ENCODE measurements around the gene TMEM8B. TPM values are rescaled to one million over a fixed set of nuclear protein-coding genes. Genes with fewer than 3 reads are reported as not detected.
"Not testable (repeated sequence)": the region's sequence is repeated elsewhere in the genome, so short reads cannot be mapped to it uniquely, and the experiment has no call there.

The TMEM8B gene
- total RNA-seq, 4 donors from 2014 or later: 2.2 to 8.4 (median 5.4) TPM

DNA sequence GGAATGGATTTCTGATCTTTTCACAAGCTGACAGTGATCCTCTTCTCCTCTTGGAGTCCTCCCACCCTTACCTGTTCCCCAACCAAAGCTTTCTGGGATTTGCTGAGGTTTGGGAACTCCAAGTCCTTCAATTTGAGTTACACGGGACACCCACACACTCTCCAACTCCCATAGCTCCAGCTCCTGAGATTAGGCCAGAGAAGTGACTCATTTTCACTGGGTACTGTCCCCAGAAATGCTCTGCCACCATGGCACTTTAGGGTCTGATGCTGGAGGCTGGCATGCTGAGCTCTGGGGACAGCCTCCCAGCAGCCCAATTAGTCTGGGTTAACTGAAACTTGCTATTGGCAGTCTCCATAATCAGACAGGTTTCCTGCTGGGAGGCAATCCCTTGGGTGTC lies 63.0 kb downstream of the TMEM8B start:
- TF ChIP-seq POLR2A (IDR thresholded peaks at IDR 0.05): no peak
- TF ChIP-seq, protein P1, sequence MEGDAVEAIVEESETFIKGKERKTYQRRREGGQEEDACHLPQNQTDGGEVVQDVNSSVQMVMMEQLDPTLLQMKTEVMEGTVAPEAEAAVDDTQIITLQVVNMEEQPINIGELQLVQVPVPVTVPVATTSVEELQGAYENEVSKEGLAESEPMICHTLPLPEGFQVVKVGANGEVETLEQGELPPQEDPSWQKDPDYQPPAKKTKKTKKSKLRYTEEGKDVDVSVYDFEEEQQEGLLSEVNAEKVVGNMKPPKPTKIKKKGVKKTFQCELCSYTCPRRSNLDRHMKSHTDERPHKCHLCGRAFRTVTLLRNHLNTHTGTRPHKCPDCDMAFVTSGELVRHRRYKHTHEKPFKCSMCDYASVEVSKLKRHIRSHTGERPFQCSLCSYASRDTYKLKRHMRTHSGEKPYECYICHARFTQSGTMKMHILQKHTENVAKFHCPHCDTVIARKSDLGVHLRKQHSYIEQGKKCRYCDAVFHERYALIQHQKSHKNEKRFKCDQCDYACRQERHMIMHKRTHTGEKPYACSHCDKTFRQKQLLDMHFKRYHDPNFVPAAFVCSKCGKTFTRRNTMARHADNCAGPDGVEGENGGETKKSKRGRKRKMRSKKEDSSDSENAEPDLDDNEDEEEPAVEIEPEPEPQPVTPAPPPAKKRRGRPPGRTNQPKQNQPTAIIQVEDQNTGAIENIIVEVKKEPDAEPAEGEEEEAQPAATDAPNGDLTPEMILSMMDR (IDR thresholded peaks at IDR 0.05): no peak
- DNase-seq (ENCODE audit: low spot score in 2 of 2): no peak
- no peak overlapping the region for H3K4me3 ChIP-seq (ENCODE audit: low read depth, poor library complexity, severe bottlenecking)
- 87 to 93% methylated on average over 1 of the region's 1 CpG for WGBS, 2 donors
- intact Hi-C loops (cut with DNase I; ENCODE audit: low total_unique reads): no loop called here

DNA sequence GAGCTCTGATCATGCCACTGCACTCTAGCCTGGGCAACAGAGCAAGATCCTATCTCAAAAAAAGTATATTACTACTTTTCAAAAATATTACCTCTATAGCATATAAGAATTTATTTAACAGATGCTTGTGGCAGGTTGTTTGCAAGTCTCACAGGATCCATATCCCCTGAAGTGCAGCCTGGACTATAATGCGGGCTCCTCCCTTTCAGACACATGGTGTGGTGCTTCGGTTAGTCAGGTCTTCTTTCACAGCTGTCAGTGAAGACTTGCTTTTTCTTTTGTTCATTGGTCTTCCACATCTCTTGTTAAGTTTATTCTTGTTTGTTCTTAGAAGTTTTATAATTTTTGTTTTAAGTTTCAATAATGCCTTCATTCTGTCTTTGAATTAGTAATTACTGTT lies 67.5 kb downstream of the TMEM8B start:
- no peak overlapping the region for H3K4me3 ChIP-seq (ENCODE audit: low read depth, poor library complexity, severe bottlenecking)
- DNase-seq (ENCODE audit: low spot score in 2 of 2): no peak
- 95 to 98% methylated on average over 2 of the region's 2 CpGs for WGBS, 2 donors
- no peak for TF ChIP-seq POLR2A (IDR thresholded peaks at IDR 0.05)
- TF ChIP-seq, protein P1 (IDR thresholded peaks at IDR 0.05): no peak
- intact Hi-C loops (cut with DNase I; ENCODE audit: low total_unique reads): no loop called here

DNA sequence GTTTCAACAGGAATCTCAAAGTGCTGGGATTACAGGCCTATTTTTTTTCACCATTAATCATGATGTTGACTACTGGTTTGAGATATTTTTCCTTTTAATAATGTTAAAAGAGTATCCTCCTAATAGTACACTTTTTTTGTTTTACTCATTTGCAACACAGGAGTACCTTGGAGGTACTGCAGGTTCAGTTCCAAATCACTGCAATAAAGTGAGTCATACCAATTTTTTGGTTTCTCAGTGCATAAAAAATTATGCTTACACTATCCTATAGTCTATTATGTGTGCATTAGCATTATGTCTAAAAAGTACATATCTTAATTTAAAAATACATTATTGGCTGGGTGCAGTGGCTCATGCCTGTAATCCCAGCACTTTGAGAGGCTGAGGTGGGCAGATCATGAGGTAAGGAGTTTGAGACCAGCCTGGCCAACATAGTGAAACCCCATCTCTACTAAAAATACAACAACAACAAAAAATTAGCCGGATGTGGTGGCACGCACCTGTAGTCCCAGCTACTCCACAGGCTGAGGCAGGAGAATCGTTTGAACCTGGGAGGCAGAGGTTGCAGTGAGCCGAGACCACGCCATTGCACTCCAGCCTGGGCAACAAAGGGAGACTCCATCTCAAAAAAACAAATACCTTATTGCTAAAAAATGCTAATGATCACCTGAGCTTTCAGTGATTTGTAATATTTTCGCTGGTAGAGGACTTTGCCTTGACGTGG lies 68.5 kb downstream of the TMEM8B start:
- intact Hi-C loops (cut with DNase I; ENCODE audit: low total_unique reads); H3K4me3 ChIP-seq (ENCODE audit: low read depth, poor library complexity, severe bottlenecking); DNase-seq (ENCODE audit: low spot score in 2 of 2): not testable (repeated sequence)
- 94 to 96% methylated on average over 7 of the region's 7 CpGs for WGBS, 2 donors

DNA sequence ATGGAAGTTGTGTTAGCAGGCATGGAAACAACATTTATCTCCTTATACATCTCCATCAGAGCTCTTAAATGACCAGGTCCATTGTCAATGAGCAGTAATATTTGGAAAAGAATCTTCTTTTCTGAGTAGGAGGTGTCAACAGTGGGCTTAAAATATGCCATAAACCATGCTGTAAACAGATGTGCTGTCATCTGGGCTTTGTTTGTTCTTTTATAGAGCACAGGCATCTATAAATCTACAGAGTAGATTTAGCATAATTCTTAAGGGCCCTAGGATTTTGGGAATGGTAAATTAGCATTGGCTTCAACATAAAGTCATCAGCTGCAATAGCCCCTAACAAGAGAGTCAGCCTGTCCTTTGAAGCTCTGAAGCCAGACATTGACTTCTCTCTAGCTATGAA lies 69.3 kb downstream of the TMEM8B start:
- intact Hi-C loops (cut with DNase I; ENCODE audit: low total_unique reads): no loop called here
- DNase-seq (ENCODE audit: low spot score in 2 of 2): no peak
- TF ChIP-seq, protein P1 (IDR thresholded peaks at IDR 0.05): no peak
- TF ChIP-seq POLR2A (IDR thresholded peaks at IDR 0.05): no peak
- no peak overlapping the region for H3K4me3 ChIP-seq (ENCODE audit: low read depth, poor library complexity, severe bottlenecking)

DNA sequence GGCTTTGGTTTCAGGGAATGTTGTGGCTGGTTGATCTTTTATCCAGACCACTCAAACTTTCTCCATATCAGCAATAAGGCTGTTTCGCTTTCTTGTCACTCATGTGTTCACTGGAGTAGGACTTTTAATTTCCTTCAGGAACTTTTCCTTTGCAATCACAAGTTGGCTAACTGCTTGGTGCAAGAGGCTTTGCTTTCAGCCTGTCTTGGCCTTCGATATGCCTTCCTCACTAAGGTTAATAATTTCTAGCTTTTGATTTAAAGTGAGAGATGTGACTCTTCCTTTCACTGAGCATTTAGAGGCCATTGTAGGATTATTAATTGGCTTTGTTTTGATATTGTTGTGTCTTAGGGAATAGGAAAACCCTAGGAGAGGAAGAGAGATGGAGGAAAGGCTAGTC lies 70.0 kb downstream of the TMEM8B start:
- DNase-seq (ENCODE audit: low spot score in 2 of 2): no peak
- TF ChIP-seq, protein P1 (IDR thresholded peaks at IDR 0.05): no peak
- TF ChIP-seq POLR2A (IDR thresholded peaks at IDR 0.05): no peak
- no peak overlapping the region for H3K4me3 ChIP-seq (ENCODE audit: low read depth, poor library complexity, severe bottlenecking)
- intact Hi-C loops (cut with DNase I; ENCODE audit: low total_unique reads): no loop called here
- 89 to 92% methylated on average over 2 of the region's 2 CpGs for WGBS, 2 donors

DNA sequence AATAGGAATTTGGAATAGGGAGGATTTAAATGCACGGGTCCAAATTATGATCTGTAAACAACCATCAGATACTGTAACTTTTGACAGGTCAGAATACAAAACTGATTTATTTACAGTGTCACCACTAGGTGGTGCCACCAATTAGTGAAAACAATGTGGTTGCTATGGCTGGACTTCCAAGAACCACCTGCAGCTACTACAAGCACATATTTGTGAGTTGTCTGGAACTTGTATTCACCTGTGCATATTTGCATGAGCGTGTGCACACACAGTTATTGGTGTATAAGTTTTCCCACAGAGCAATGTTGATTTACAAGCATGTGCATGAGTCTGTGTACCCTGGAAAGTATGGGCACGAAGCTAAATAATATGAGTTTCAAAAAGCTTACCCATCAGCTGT lies 74.0 kb downstream of the TMEM8B start:
- 15 to 21% methylated on average over 3 of the region's 3 CpGs for WGBS, 2 donors
- no peak overlapping the region for H3K4me3 ChIP-seq (ENCODE audit: low read depth, poor library complexity, severe bottlenecking)
- intact Hi-C loops (cut with DNase I; ENCODE audit: low total_unique reads): no loop called here
- DNase-seq (ENCODE audit: low spot score in 2 of 2): no peak
- TF ChIP-seq POLR2A (IDR thresholded peaks at IDR 0.05): no peak
- TF ChIP-seq, protein P1 (IDR thresholded peaks at IDR 0.05): peak in 1 of 3 donors; percentile 77

Measured in lower leg skin (tissue), 4 donors.